Measurements from ENCODE around the gene RFPL3.

- TF ChIP-seq CTCF (conservative IDR thresholded peaks at IDR 0.05; ENCODE audit: low read depth, low read length) (no peak), EZH2 (IDR thresholded peaks at IDR 0.05; ENCODE audit: low read length, unreplicated experiment) (no peak)
Observed at GRCh38 chr22:32364210-32364609, 6.5 kb downstream of the RFPL3 start.
